GM23338 (cell line): ENCODE results near the gene SPON2. TPM values are rescaled to one million over a fixed set of nuclear protein-coding genes. Genes with fewer than 3 reads are reported as not detected.

Experiments
- ATAC-seq: fragments of 200-7000 bp; cut with Tn5 transposase; 3 replicates; pipeline ENCODE4 v1.9.1; 2020
- DNase-seq: peaks from one replicate; pipeline ENCODE4 v3.0.0-alpha.2; 2015; ENCODE audit warnings: low spot score
- H2AFZ ChIP-seq: fragments of 200-600 bp; sonication (generic); 2 replicates; pipeline ENCODE4 v1.8.0; 2016; ENCODE audit warnings: antibody characterized with exemption, mild to moderate bottlenecking, moderate library complexity
- H3F3A ChIP-seq: fragments of 200-600 bp; sonication (generic); replicated peaks from 2 replicates; pipeline ENCODE4 v1.8.0; 2017; ENCODE audit warnings: antibody characterized with exemption, mixed run types, low read depth
- H3K27ac ChIP-seq: fragments of 200-600 bp; sonication (generic); 2 replicates; pipeline ENCODE4 v1.6.1; 2016; ENCODE audit warnings: low read depth
- H3K27me3 ChIP-seq: fragments of 200-600 bp; sonication (generic); 2 replicates; pipeline ENCODE4 v1.8.0; 2016; ENCODE audit warnings: mild to moderate bottlenecking, mixed run types, moderate library complexity; ENCODE audit not compliant: insufficient read depth
- H3K36me3 ChIP-seq: fragments of 200-600 bp; sonication (generic); 2 replicates; pipeline ENCODE4 v1.8.0; 2016; ENCODE audit warnings: mild to moderate bottlenecking; ENCODE audit not compliant: insufficient read depth
- H3K4me1 ChIP-seq: fragments of 200-600 bp; sonication (generic); 2 replicates; pipeline ENCODE4 v1.8.0; 2016; ENCODE audit warnings: mild to moderate bottlenecking, moderate library complexity; ENCODE audit not compliant: insufficient read depth
- H3K4me2 ChIP-seq: fragments of 200-600 bp; sonication (generic); 2 replicates; pipeline ENCODE4 v1.7.1; 2017; ENCODE audit warnings: mixed run types
- H3K4me3 ChIP-seq: fragments of 200-600 bp; sonication (generic); 2 replicates; pipeline ENCODE4 v1.6.1; 2016; ENCODE audit warnings: mixed run types
- H3K79me2 ChIP-seq: fragments of 200-600 bp; sonication (generic); replicated peaks from 2 replicates; pipeline ENCODE4 v1.8.0; 2017; ENCODE audit warnings: mild to moderate bottlenecking; ENCODE audit not compliant: insufficient read depth
- H3K9me2 ChIP-seq: fragments of 200-600 bp; sonication (generic); 2 replicates; pipeline ENCODE4 v1.8.0; 2017; ENCODE audit not compliant: insufficient read depth
- H4K20me1 ChIP-seq: fragments of 200-600 bp; sonication (generic); replicated peaks from 2 replicates; pipeline ENCODE4 v1.8.0; 2017; ENCODE audit warnings: mild to moderate bottlenecking; ENCODE audit not compliant: insufficient read depth
- H3K27ac Mint-ChIP-seq: 2 replicates; pipeline ENCODE4 v1.8.0; 2020; ENCODE audit warnings: inconsistent platforms, mild to moderate bottlenecking, moderate library complexity, mixed read lengths
- H3K27me3 Mint-ChIP-seq: 3 replicates; pipeline ENCODE4 v1.8.0; 2022; ENCODE audit warnings: low read depth, mild to moderate bottlenecking, moderate library complexity, mixed read lengths, inconsistent platforms; ENCODE audit not compliant: insufficient read depth, poor library complexity
- H3K36me3 Mint-ChIP-seq: 3 replicates; pipeline ENCODE4 v1.8.0; 2021; ENCODE audit warnings: low read depth, mild to moderate bottlenecking, inconsistent platforms, moderate library complexity, mixed read lengths
- H3K4me1 Mint-ChIP-seq: 3 replicates; pipeline ENCODE4 v1.8.0; 2020; ENCODE audit warnings: mild to moderate bottlenecking, inconsistent platforms, mixed read lengths
- H3K4me3 Mint-ChIP-seq: 3 replicates; pipeline ENCODE4 v1.8.0; 2021; ENCODE audit warnings: moderate library complexity, mild to moderate bottlenecking, inconsistent platforms, mixed read lengths
- H3K9me3 Mint-ChIP-seq: 3 replicates; pipeline ENCODE4 v1.8.0; 2020; ENCODE audit warnings: moderate library complexity, mild to moderate bottlenecking, inconsistent platforms, mixed read lengths
- CTCF ChIP-seq, 2 experiments: fragments of 200-600 bp in 1 of 2; sonication (generic) in 1 of 2; conservative IDR thresholded peaks; 2 replicates each; pipeline versions ENCODE4 v1.5.1 to v1.6.1; 2016 to 2017; ENCODE audit warnings: antibody characterized with exemption in 2 of 2, low read depth in 2 of 2, mild to moderate bottlenecking in 2 of 2, moderate library complexity in 1 of 2
- ETS1 ChIP-seq: IDR thresholded peaks from 2 replicates; pipeline ENCODE4 v1.6.1; 2016; ENCODE audit warnings: antibody characterized with exemption
- EZH2 ChIP-seq: fragments of 200-600 bp; sonication (generic); IDR thresholded peaks from one replicate; pipeline ENCODE4 v1.8.0; 2017; ENCODE audit warnings: antibody characterized with exemption, mild to moderate bottlenecking, low read depth; ENCODE audit not compliant: unreplicated experiment
- EZH2phosphoT487 ChIP-seq: fragments of 200-600 bp; sonication (generic); IDR thresholded peaks from one replicate; pipeline ENCODE4 v1.8.1; 2018; ENCODE audit warnings: antibody characterized with exemption; ENCODE audit not compliant: unreplicated experiment
- JUNB ChIP-seq: IDR thresholded peaks from one replicate; pipeline ENCODE4 v1.6.1; 2016; ENCODE audit warnings: antibody characterized with exemption; ENCODE audit not compliant: unreplicated experiment
- POLR2AphosphoS5 ChIP-seq: IDR thresholded peaks from 2 replicates; pipeline ENCODE4 v1.6.1; 2016; ENCODE audit warnings: antibody characterized with exemption, low read depth
- STAT1 ChIP-seq: IDR thresholded peaks from one replicate; pipeline ENCODE4 v1.6.1; 2016; ENCODE audit warnings: antibody characterized with exemption; ENCODE audit not compliant: unreplicated experiment
- ZNF114 ChIP-seq: fragments of 250-450 bp; sonication (Bioruptor Pico); IDR thresholded peaks from 2 replicates; pipeline ENCODE4 v1.5.0; 2020; ENCODE audit warnings: mild to moderate bottlenecking, moderate library complexity
- ZNF331 ChIP-seq: fragments of 250-450 bp; sonication (Bioruptor Pico); IDR thresholded peaks from 2 replicates; pipeline ENCODE4 v1.5.0; 2020; ENCODE audit warnings: low read depth, mild to moderate bottlenecking, moderate library complexity
- polyA plus RNA-seq: library from polyadenylated mRNA; unstranded; fragments of >200 nt; fragmentation: Nextera tagmentation; extraction: Ambion mirVana; gene quantifications from 2 replicates; pipeline ENCODE4 v1.2.1, GENCODE V29; 2016
- total RNA-seq: library from RNA; depleted of rRNA; stranded (reverse); fragments of >200 nt; shearing (Covaris generic); gene quantifications from 2 replicates; pipeline ENCODE4 v1.2.3, GENCODE V29; 2014

SPON2 gene
- total and polyA plus RNA-seq, 2 experiments from 2014 or later: 2.1 to 2.4 TPM

- H3K4me3 Mint-ChIP-seq: peak overlapping the region; percentile 27; the same call in 1 of the 3 replicates
These were observed 781 bp upstream of the SPON2 start for GRCh38 chr4:1172971-1173757.

GRCh38 chr4:1171311-1172227 lies 814 bp downstream of the SPON2 start:
- peaks cover 74% of the 10 kb centered on the region for H3K27me3 Mint-ChIP-seq

More at GRCh38 chr4:1172971-1173757, 781 bp upstream of the SPON2 start:
- H3K27ac ChIP-seq: no peak overlapping the region
- H4K20me1 ChIP-seq: no peaks in the 10 kb centered on the region
- Mint-ChIP-seq H3K27me3 (peaks cover 63% of the 10 kb centered on the region), H3K4me1 (no peaks in the 10 kb centered on the region; the same call in 1 of the 3 replicates), H3K9me3 (no peaks in the 10 kb centered on the region; the same call in 2 of the 3 replicates), H3K27ac (no peak overlapping the region), H3K36me3 (no peaks in the 10 kb centered on the region; the same call in 2 of the 3 replicates)
- H3K36me3 ChIP-seq: no peaks in the 10 kb centered on the region
- H3K79me2 ChIP-seq: no peaks in the 10 kb centered on the region
- ATAC-seq (peak; percentile 8), DNase-seq (peak; percentile 59)
- TF ChIP-seq EZH2phosphoT487: no peak
- no peak for TF ChIP-seq JUNB
- no peak for TF ChIP-seq ETS1
- peak overlapping the region; percentile 42 for H3K4me3 ChIP-seq
- H3K4me2 ChIP-seq: peak overlapping the region; percentile 73
- H3F3A ChIP-seq: no peaks in the 10 kb centered on the region
- H2AFZ ChIP-seq: no peak overlapping the region
- H3K27me3 ChIP-seq: peaks cover 65% of the 10 kb centered on the region
- H3K4me1 ChIP-seq: no peaks in the 10 kb centered on the region
- no peaks in the 10 kb centered on the region for H3K9me2 ChIP-seq

More at GRCh38 chr4:1171311-1172227, 814 bp downstream of the SPON2 start:
- peak; percentile 79 for DNase-seq
- Histone ChIP-seq H2AFZ (peak overlapping the region; percentile 47; the same call in 1 of the 2 replicates), H3K79me2 (no peaks in the 10 kb centered on the region), H3K27me3 (peaks cover 71% of the 10 kb centered on the region), H3F3A (no peaks in the 10 kb centered on the region), H4K20me1 (no peaks in the 10 kb centered on the region), H3K4me1 (no peaks in the 10 kb centered on the region), H3K36me3 (no peaks in the 10 kb centered on the region), H3K27ac (no peak overlapping the region), H3K9me2 (no peaks in the 10 kb centered on the region), H3K4me2 (peak overlapping the region; percentile 84), H3K4me3 (peak overlapping the region; percentile 60)
- TF ChIP-seq EZH2: peak; percentile 64
- no peak for TF ChIP-seq ZNF114 (CRISPR knock-in tag)
- TF ChIP-seq ZNF331: no peak
- no peak for TF ChIP-seq POLR2AphosphoS5
- TF ChIP-seq CTCF (conservative IDR thresholded peaks at IDR 0.05; ENCODE audit: low read depth in 2 of 2): peak in 1 of 2 experiments; percentile 15; a peak in 1 of 4 replicates
- no peak for TF ChIP-seq STAT1
- Mint-ChIP-seq H3K4me1 (peaks cover 5% of the 10 kb centered on the region), H3K4me3 (peak overlapping the region; percentile 53), H3K36me3 (no peaks in the 10 kb centered on the region; the same call in 2 of the 3 replicates), H3K9me3 (no peaks in the 10 kb centered on the region; the same call in 2 of the 3 replicates), H3K27ac (no peak overlapping the region)
- ATAC-seq: peak; percentile 19
